HepG2 (cell line): ENCODE results near the gene DTNB.

Experiments
- CTCF ChIP-seq: sonication (generic); formaldehyde crosslinking; IDR thresholded peaks from 2 replicates; pipeline ENCODE4 v1.5.0; 2020; ENCODE audit warnings: mild to moderate bottlenecking, missing genetic modification reagents, moderate library complexity
- PHF8 ChIP-seq: sonication (generic); formaldehyde crosslinking; IDR thresholded peaks from 2 replicates; pipeline ENCODE4 v1.5.0; 2020; ENCODE audit warnings: missing genetic modification reagents
- POLR2A ChIP-seq, 2 experiments: IDR thresholded peaks; 2 replicates each; pipeline ENCODE4 v1.6.1; 2011; ENCODE audit warnings: low read depth in 2 of 2, low read length in 2 of 2, mild to moderate bottlenecking in 1 of 2, moderate library complexity in 1 of 2; ENCODE audit not compliant: insufficient read depth in 1 of 2
- RCOR2 ChIP-seq: IDR thresholded peaks from 2 replicates; pipeline ENCODE4 v1.6.1; 2016; ENCODE audit warnings: missing biosample characterization, missing genetic modification reagents
- RFXAP ChIP-seq: sonication (generic); formaldehyde crosslinking; IDR thresholded peaks from 2 replicates; pipeline ENCODE4 v1.4.0; 2020; ENCODE audit warnings: missing genetic modification reagents, borderline replicate concordance
- SP1 ChIP-seq, 2 experiments: fragments of 450-650 bp in 1 of 2; sonication (generic) in 1 of 2; formaldehyde crosslinking in 1 of 2; IDR thresholded peaks; 2 replicates each; pipeline versions ENCODE4 v1.4.0 to v1.6.1; 2016 to 2020; ENCODE audit warnings: missing genetic modification reagents in 1 of 2

- TF ChIP-seq CTCF (no peak), PHF8 (CRISPR knock-in tag) (no peak), POLR2A (IDR thresholded peaks at IDR 0.05; ENCODE audit: insufficient read depth in 1 of 2, low read depth in 2 of 2, low read length in 2 of 2) (no peak), SP1 (IDR thresholded peaks at IDR 0.05) (no peak), SP1 (CRISPR knock-in tag; IDR thresholded peaks at IDR 0.05) (no peak), RFXAP (CRISPR knock-in tag) (no peak), RCOR2 (CRISPR knock-in tag) (no peak)
These were observed 180.7 kb downstream of the DTNB start for GRCh38 chr2:25492726-25493125.
